ENCODE results near the gene ZNF526. TPM values are rescaled to one million over a fixed set of nuclear protein-coding genes. Genes with fewer than 3 reads are reported as not detected.

The ZNF526 gene
- 7.8 TPM for total RNA-seq

GRCh38 chr19:42219812-42220750 is at the start of gene ZNF526:
ZNF526 (plus strand) TSS chr19:42220312; CDS start chr19:42224404, 4,092 bp downstream.
- Histone ChIP-seq H3K4me1 (ENCODE audit: control insufficient read depth in 3 of 3, insufficient read depth in 3 of 3, low read length in 3 of 3) (peaks cover 35 to 59% (median 39%) of the 10 kb centered on the region in 3 donors), H3K9ac (ENCODE audit: low read depth in 1 of 3, low read length in 3 of 3) (peak within 1 kb of the TSS; percentile 90 to 96 (median 94)), H3K36me3 (ENCODE audit: control insufficient read depth in 3 of 3, insufficient read depth in 3 of 3, low read length in 3 of 3) (peaks cover 13 to 15% (median 15%) of the 10 kb centered on the region in 3 donors), H3K4me3 (ENCODE audit: low read length in 3 of 3) (peak within 1 kb of the TSS; percentile 93 to 95 (median 94)), H3K27ac (ENCODE audit: low read depth, low read length) (peak within 1 kb of the TSS; percentile 89), H3K9me3 (ENCODE audit: control insufficient read depth in 3 of 3, low read length in 3 of 3) (no peaks in the 10 kb centered on the region), H3K27me3 (ENCODE audit: control insufficient read depth in 3 of 3, insufficient read depth in 3 of 3, low read length in 3 of 3) (no peaks in the 10 kb centered on the region)

GRCh38 chr19:42170715-42171114 is 49.4 kb upstream of the ZNF526 start:
- Histone ChIP-seq H3K27me3 (ENCODE audit: control insufficient read depth in 3 of 3, insufficient read depth in 3 of 3, low read length in 3 of 3) (peaks cover 26 to 44% (median 43%) of the 10 kb centered on the region in 3 donors), H3K9ac (ENCODE audit: low read depth in 1 of 3, low read length in 3 of 3) (no peak overlapping the region), H3K4me1 (ENCODE audit: control insufficient read depth in 3 of 3, insufficient read depth in 3 of 3, low read length in 3 of 3) (peaks cover under 1 to 2% (median 2%) of the 10 kb centered on the region in 3 donors)

DNA sequence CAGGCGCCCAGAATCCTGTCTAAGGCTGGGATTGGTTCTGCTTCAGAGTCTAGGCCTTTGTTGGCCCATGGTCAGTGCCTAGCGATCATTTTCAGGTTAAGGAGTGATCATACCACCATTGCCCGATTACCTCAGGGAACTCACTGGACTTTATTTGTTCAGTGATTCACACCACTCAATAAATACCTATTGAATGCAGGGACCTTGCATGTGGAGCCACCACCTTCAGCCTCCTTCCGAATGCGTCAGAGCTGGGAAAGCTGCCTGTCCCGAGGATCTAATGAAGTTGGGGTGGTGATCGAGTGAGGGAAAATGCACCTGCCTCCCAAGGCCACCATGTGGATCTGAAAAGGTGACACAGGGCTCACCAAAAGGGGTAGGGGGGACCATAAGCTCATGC is 47.9 kb upstream of the ZNF526 start:
- no peak overlapping the region for H3K9ac ChIP-seq (ENCODE audit: low read depth in 1 of 3, low read length in 3 of 3)
- H3K9me3 ChIP-seq (ENCODE audit: control insufficient read depth in 3 of 3, low read length in 3 of 3): no peaks in the 10 kb centered on the region
- H3K36me3 ChIP-seq (ENCODE audit: control insufficient read depth in 3 of 3, insufficient read depth in 3 of 3, low read length in 3 of 3): no peaks in the 10 kb centered on the region
- no peak overlapping the region for H3K27ac ChIP-seq (ENCODE audit: low read depth, low read length)
- peaks cover 7 to 10% (median 9%) of the 10 kb centered on the region in 3 donors for H3K4me1 ChIP-seq (ENCODE audit: control insufficient read depth in 3 of 3, insufficient read depth in 3 of 3, low read length in 3 of 3)
- no peak overlapping the region for H3K4me3 ChIP-seq (ENCODE audit: low read length in 3 of 3)
- peaks cover 31 to 53% (median 46%) of the 10 kb centered on the region in 3 donors for H3K27me3 ChIP-seq (ENCODE audit: control insufficient read depth in 3 of 3, insufficient read depth in 3 of 3, low read length in 3 of 3)

More at GRCh38 chr19:42170715-42171114, 49.4 kb upstream of the ZNF526 start:
- Histone ChIP-seq H3K4me3 (ENCODE audit: low read length in 3 of 3) (no peak overlapping the region), H3K9me3 (ENCODE audit: control insufficient read depth in 3 of 3, low read length in 3 of 3) (no peaks in the 10 kb centered on the region), H3K36me3 (ENCODE audit: control insufficient read depth in 3 of 3, insufficient read depth in 3 of 3, low read length in 3 of 3) (no peaks in the 10 kb centered on the region), H3K27ac (ENCODE audit: low read depth, low read length) (no peak overlapping the region)

DNA sequence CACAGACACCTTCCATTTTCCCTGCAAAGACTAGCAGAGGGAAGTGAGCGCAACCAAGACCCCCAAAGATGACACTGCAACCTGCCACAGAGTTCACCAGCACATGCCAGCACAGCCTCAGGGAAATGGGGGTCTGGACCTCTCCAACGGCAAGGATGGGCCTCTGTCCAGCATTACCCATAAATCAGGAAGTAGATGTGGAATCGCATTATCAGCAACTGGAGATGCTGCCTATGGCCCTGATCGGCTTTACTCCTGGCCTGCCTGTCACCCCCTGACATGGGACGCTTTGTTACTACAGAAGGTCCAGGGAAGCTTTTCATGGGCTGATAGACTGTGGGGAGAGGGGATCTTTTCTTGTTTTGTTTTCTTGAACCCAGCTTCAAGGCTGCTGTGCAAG is 46.4 kb upstream of the ZNF526 start:
- H3K4me1 ChIP-seq (ENCODE audit: control insufficient read depth in 3 of 3, insufficient read depth in 3 of 3, low read length in 3 of 3): peaks cover 7 to 12% (median 10%) of the 10 kb centered on the region in 3 donors
- peaks cover 45 to 68% (median 60%) of the 10 kb centered on the region in 3 donors for H3K27me3 ChIP-seq (ENCODE audit: control insufficient read depth in 3 of 3, insufficient read depth in 3 of 3, low read length in 3 of 3)
- no peaks in the 10 kb centered on the region for H3K9me3 ChIP-seq (ENCODE audit: control insufficient read depth in 3 of 3, low read length in 3 of 3)
- no peak overlapping the region for H3K9ac ChIP-seq (ENCODE audit: low read depth in 1 of 3, low read length in 3 of 3)
- H3K27ac ChIP-seq (ENCODE audit: low read depth, low read length): no peak overlapping the region
- H3K4me3 ChIP-seq (ENCODE audit: low read length in 3 of 3): no peak overlapping the region
- no peaks in the 10 kb centered on the region for H3K36me3 ChIP-seq (ENCODE audit: control insufficient read depth in 3 of 3, insufficient read depth in 3 of 3, low read length in 3 of 3)

DNA sequence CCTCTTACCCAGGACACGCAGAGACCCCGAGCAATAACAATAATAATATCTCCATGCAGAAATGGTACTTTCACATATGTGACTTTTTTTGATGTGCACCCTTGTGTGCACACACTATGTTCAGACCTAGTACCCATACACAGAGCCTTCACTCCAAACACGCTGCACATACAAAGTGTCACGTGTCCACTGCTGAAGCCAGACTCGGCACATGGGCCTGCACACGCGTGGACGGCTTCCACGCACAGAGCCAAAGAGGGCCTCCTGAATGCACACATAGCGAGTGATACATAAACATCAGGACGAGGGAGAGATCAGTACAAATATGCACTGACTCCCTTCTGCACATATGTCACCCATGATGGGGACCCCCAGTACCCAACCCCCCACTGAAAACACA is 45.9 kb upstream of the ZNF526 start:
- H3K4me1 ChIP-seq (ENCODE audit: control insufficient read depth in 3 of 3, insufficient read depth in 3 of 3, low read length in 3 of 3): peaks cover 7 to 12% (median 10%) of the 10 kb centered on the region in 3 donors
- H3K9me3 ChIP-seq (ENCODE audit: control insufficient read depth in 3 of 3, low read length in 3 of 3): no peaks in the 10 kb centered on the region
- no peak overlapping the region for H3K4me3 ChIP-seq (ENCODE audit: low read length in 3 of 3)
- no peak overlapping the region for H3K27ac ChIP-seq (ENCODE audit: low read depth, low read length)
- peaks cover 50 to 72% (median 64%) of the 10 kb centered on the region in 3 donors for H3K27me3 ChIP-seq (ENCODE audit: control insufficient read depth in 3 of 3, insufficient read depth in 3 of 3, low read length in 3 of 3)
- H3K36me3 ChIP-seq (ENCODE audit: control insufficient read depth in 3 of 3, insufficient read depth in 3 of 3, low read length in 3 of 3): no peaks in the 10 kb centered on the region
- no peak overlapping the region for H3K9ac ChIP-seq (ENCODE audit: low read depth in 1 of 3, low read length in 3 of 3)

DNA sequence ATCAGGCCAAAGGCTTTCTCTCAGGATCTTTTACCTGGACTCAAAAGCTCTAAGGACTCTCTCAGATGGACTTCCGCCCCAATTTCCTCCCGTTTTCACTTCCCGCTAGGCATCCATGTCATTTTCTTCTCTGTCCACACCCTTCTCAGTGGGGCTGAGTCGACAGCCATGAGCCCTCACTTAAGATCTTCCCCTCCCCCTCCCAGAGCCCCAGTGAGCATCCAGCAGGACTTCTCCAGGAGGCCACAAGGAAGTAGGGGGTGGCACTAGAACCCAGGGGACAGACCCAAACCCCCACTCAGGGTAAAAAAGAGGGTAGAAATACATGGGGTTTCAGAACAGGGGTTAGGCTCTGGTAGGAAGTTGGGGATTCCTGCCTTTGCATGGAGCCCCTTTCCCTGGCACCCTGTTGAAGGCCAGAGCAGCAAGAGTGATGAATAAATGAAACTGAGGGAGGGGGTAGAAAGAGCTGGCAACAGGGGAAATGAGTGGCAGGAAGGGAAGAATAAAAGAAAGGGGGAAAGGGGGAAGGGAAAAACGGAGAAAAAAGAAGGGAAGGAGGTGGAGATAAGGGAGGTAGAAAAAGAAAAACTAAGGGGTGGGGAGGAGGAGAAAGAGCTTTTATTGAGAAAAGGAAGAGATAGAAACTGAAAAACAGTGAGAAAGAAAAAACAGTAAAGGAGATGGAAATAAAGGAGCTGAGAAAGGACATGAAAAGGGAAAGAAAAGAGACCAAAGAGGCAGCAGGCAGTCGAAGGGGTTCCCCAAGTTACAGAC is 45.0 kb upstream of the ZNF526 start:
- Histone ChIP-seq H3K36me3 (ENCODE audit: control insufficient read depth in 3 of 3, insufficient read depth in 3 of 3, low read length in 3 of 3) (no peaks in the 10 kb centered on the region), H3K4me1 (ENCODE audit: control insufficient read depth in 3 of 3, insufficient read depth in 3 of 3, low read length in 3 of 3) (peaks cover 7 to 12% (median 10%) of the 10 kb centered on the region in 3 donors), H3K9me3 (ENCODE audit: control insufficient read depth in 3 of 3, low read length in 3 of 3) (no peaks in the 10 kb centered on the region), H3K9ac (ENCODE audit: low read depth in 1 of 3, low read length in 3 of 3) (no peak overlapping the region), H3K27me3 (ENCODE audit: control insufficient read depth in 3 of 3, insufficient read depth in 3 of 3, low read length in 3 of 3) (peaks cover 60 to 75% (median 70%) of the 10 kb centered on the region in 3 donors), H3K4me3 (ENCODE audit: low read length in 3 of 3) (no peak overlapping the region), H3K27ac (ENCODE audit: low read depth, low read length) (no peak overlapping the region)

DNA sequence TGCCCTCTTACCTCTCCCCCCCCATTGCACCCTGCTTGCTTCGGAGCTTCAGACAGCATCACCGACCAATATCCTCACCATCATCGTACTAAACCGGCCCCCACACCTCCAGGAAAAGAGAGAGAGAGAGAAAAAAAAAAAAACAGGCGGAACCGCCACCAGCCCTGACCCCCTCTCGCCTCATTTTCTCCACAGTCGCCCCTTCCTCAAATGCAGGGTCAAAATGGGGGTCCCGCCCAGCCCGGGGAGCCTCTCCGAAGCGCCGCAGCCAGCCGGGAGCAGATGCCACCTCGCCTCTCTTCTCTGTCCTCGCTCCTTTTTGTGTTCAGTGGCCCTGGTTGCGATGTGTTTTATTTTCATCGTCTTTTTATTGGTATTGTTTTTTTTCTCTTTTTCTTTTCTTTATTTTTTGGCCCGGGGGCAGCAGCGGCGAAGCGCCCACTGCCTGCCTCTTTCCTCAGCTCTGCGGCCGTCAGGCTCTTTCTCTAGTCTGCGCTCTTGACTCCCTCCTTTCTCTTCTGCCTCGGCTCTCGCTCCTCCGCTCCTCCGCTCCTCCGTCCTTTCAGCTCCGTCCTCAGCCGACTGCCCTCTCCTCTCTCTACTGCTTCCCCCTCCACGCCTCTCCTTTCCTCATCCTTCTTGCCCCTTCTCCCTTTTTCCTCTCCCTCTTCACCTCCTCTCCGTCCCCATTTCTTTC is 44.0 kb upstream of the ZNF526 start:
- H3K4me3 ChIP-seq (ENCODE audit: low read length in 3 of 3): peak overlapping the region; percentile 56 to 61 (median 57)
- H3K9ac ChIP-seq (ENCODE audit: low read depth in 1 of 3, low read length in 3 of 3): peak overlapping the region in 1 of 3 donors; percentile 33
- H3K27me3 ChIP-seq (ENCODE audit: control insufficient read depth in 3 of 3, insufficient read depth in 3 of 3, low read length in 3 of 3): peaks cover 64 to 80% (median 74%) of the 10 kb centered on the region in 3 donors
- no peak overlapping the region for H3K27ac ChIP-seq (ENCODE audit: low read depth, low read length)
- H3K36me3 ChIP-seq (ENCODE audit: control insufficient read depth in 3 of 3, insufficient read depth in 3 of 3, low read length in 3 of 3): no peaks in the 10 kb centered on the region
- H3K4me1 ChIP-seq (ENCODE audit: control insufficient read depth in 3 of 3, insufficient read depth in 3 of 3, low read length in 3 of 3): peaks cover 7 to 12% (median 10%) of the 10 kb centered on the region in 3 donors
- H3K9me3 ChIP-seq (ENCODE audit: control insufficient read depth in 3 of 3, low read length in 3 of 3): no peaks in the 10 kb centered on the region

DNA sequence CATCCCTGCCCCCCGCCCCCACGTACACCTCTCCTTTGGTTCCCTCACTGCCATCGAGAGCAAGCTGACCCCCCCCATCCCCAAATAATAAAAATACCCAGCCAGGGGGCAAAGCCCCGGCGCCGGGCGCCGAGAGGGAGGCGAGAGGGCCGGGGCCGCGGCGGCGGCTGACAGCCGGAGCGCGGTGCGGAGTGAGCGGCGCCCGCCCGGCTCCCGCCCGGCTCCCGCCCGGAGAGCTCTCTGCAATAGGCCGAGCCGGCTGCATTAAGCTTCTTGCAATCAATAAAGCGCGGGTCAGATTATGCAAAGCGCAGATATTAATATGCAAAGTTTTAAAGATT is 43.5 kb upstream of the ZNF526 start:
- peak overlapping the region in 1 of 3 donors; percentile 33 for H3K9ac ChIP-seq (ENCODE audit: low read depth in 1 of 3, low read length in 3 of 3)
- no peaks in the 10 kb centered on the region for H3K9me3 ChIP-seq (ENCODE audit: control insufficient read depth in 3 of 3, low read length in 3 of 3)
- peaks cover 66 to 82% (median 72%) of the 10 kb centered on the region in 3 donors for H3K27me3 ChIP-seq (ENCODE audit: control insufficient read depth in 3 of 3, insufficient read depth in 3 of 3, low read length in 3 of 3)
- H3K36me3 ChIP-seq (ENCODE audit: control insufficient read depth in 3 of 3, insufficient read depth in 3 of 3, low read length in 3 of 3): no peaks in the 10 kb centered on the region
- H3K4me1 ChIP-seq (ENCODE audit: control insufficient read depth in 3 of 3, insufficient read depth in 3 of 3, low read length in 3 of 3): peaks cover 7 to 12% (median 10%) of the 10 kb centered on the region in 3 donors
- peak overlapping the region; percentile 56 to 61 (median 57) for H3K4me3 ChIP-seq (ENCODE audit: low read length in 3 of 3)
- no peak overlapping the region for H3K27ac ChIP-seq (ENCODE audit: low read depth, low read length)

GRCh38 chr19:42176990-42177685 is 43.0 kb upstream of the ZNF526 start:
- Histone ChIP-seq H3K27ac (ENCODE audit: low read depth, low read length) (no peak overlapping the region), H3K9me3 (ENCODE audit: control insufficient read depth in 3 of 3, low read length in 3 of 3) (no peaks in the 10 kb centered on the region), H3K9ac (ENCODE audit: low read depth in 1 of 3, low read length in 3 of 3) (no peak overlapping the region), H3K27me3 (ENCODE audit: control insufficient read depth in 3 of 3, insufficient read depth in 3 of 3, low read length in 3 of 3) (peaks cover 68 to 87% (median 73%) of the 10 kb centered on the region in 3 donors), H3K36me3 (ENCODE audit: control insufficient read depth in 3 of 3, insufficient read depth in 3 of 3, low read length in 3 of 3) (no peaks in the 10 kb centered on the region), H3K4me3 (ENCODE audit: low read length in 3 of 3) (peak overlapping the region in 1 of 3 donors; percentile 29), H3K4me1 (ENCODE audit: control insufficient read depth in 3 of 3, insufficient read depth in 3 of 3, low read length in 3 of 3) (peaks cover 7 to 12% (median 10%) of the 10 kb centered on the region in 3 donors)

All from skeletal muscle tissue (tissue), 4 donors.